ENCODE data around the gene RBM45.

DNA sequence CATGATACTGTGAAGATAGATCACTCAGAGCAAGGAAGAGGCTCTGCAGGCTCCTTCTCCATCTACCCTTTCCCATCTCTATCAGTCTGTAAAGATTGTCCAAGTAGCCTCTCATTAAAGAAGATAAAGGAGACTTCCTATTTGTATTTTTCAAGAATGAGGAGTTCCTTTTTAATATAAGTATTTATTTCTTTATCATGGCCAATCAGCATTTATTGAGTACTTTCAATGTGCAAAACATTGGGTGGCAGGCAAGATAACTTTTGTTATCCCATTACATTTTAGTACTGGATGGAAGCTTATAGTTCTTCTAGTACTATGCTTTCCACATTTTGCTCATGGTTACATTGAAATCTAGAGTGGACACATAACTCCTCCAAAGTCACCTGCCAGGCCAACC lies 36.1 kb upstream of the RBM45 start:
- TF ChIP-seq, protein P1, sequence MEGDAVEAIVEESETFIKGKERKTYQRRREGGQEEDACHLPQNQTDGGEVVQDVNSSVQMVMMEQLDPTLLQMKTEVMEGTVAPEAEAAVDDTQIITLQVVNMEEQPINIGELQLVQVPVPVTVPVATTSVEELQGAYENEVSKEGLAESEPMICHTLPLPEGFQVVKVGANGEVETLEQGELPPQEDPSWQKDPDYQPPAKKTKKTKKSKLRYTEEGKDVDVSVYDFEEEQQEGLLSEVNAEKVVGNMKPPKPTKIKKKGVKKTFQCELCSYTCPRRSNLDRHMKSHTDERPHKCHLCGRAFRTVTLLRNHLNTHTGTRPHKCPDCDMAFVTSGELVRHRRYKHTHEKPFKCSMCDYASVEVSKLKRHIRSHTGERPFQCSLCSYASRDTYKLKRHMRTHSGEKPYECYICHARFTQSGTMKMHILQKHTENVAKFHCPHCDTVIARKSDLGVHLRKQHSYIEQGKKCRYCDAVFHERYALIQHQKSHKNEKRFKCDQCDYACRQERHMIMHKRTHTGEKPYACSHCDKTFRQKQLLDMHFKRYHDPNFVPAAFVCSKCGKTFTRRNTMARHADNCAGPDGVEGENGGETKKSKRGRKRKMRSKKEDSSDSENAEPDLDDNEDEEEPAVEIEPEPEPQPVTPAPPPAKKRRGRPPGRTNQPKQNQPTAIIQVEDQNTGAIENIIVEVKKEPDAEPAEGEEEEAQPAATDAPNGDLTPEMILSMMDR (IDR thresholded peaks at IDR 0.05 in 2 of 3, conservative IDR thresholded peaks at IDR 0.05 in 1 of 3; ENCODE audit: borderline replicate concordance in 1 of 3, insufficient read depth in 1 of 3, low read depth in 2 of 3, low read length in 2 of 3), result no peak
- TF ChIP-seq EZH2phosphoT487 (IDR thresholded peaks at IDR 0.05; ENCODE audit: borderline replicate concordance), result no peak
- TF ChIP-seq, protein P2, sequence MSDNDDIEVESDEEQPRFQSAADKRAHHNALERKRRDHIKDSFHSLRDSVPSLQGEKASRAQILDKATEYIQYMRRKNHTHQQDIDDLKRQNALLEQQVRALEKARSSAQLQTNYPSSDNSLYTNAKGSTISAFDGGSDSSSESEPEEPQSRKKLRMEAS (IDR thresholded peaks at IDR 0.05), result no peak
- TF ChIP-seq, protein P3, sequence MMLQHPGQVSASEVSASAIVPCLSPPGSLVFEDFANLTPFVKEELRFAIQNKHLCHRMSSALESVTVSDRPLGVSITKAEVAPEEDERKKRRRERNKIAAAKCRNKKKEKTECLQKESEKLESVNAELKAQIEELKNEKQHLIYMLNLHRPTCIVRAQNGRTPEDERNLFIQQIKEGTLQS (IDR thresholded peaks at IDR 0.05), result no peak
- no peak for TF ChIP-seq SIN3A (IDR thresholded peaks at IDR 0.05; ENCODE audit: low read depth)
- no peak for TF ChIP-seq POLR2A (IDR thresholded peaks at IDR 0.05; ENCODE audit: borderline replicate concordance, extremely low read depth, insufficient read depth, insufficient read length)
- TF ChIP-seq FOSL1 (IDR thresholded peaks at IDR 0.05; ENCODE audit: low read depth), result no peak
- no peak for TF ChIP-seq POLR2AphosphoS5 (IDR thresholded peaks at IDR 0.05; ENCODE audit: low read depth, low read length)
- TF ChIP-seq JUND (IDR thresholded peaks at IDR 0.05), result no peak
- no peak for TF ChIP-seq EZH2 (IDR thresholded peaks at IDR 0.05)
- TF ChIP-seq RAD21 (IDR thresholded peaks at IDR 0.05; ENCODE audit: low read depth), result no peak
- TF ChIP-seq, protein P4, sequence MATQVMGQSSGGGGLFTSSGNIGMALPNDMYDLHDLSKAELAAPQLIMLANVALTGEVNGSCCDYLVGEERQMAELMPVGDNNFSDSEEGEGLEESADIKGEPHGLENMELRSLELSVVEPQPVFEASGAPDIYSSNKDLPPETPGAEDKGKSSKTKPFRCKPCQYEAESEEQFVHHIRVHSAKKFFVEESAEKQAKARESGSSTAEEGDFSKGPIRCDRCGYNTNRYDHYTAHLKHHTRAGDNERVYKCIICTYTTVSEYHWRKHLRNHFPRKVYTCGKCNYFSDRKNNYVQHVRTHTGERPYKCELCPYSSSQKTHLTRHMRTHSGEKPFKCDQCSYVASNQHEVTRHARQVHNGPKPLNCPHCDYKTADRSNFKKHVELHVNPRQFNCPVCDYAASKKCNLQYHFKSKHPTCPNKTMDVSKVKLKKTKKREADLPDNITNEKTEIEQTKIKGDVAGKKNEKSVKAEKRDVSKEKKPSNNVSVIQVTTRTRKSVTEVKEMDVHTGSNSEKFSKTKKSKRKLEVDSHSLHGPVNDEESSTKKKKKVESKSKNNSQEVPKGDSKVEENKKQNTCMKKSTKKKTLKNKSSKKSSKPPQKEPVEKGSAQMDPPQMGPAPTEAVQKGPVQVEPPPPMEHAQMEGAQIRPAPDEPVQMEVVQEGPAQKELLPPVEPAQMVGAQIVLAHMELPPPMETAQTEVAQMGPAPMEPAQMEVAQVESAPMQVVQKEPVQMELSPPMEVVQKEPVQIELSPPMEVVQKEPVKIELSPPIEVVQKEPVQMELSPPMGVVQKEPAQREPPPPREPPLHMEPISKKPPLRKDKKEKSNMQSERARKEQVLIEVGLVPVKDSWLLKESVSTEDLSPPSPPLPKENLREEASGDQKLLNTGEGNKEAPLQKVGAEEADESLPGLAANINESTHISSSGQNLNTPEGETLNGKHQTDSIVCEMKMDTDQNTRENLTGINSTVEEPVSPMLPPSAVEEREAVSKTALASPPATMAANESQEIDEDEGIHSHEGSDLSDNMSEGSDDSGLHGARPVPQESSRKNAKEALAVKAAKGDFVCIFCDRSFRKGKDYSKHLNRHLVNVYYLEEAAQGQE (IDR thresholded peaks at IDR 0.05; ENCODE audit: low read depth), result no peak

Measured in HCT116 (cell line).